Activated CD4-positive, CD25-positive, alpha-beta regulatory T cell (primary cell): ENCODE measurements around the gene YLPM1.
A peak's percentile ranks its signal among the peaks of the same experiment; 100 is the strongest.

Experiments used
- DNase-seq, 4 experiments: peaks; one replicate each; lab custom pipeline; 2025; lab: John Stamatoyannopoulos, UW

The YLPM1 gene

DNA sequence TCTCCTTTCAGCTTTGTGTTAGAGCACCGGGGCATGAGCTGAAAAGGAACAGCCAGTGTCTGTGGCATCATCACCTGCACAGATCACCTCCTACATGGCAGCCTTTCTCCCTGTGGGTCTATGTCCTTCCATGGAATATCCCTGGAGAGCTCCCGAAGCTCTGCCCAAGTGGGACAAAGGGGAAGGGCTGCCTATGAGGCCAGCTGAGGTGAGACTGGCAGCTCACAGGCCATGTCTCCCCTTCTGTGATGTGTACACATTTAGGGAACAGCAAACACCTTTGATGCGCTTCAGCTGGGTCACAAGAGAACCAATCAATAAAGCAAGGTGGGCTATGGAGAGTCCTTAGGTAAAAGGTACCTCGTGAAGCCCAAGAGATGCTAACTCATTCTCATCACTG lies 108.7 kb downstream of the YLPM1 start:
- no peak for DNase-seq

- no peak for DNase-seq
Measured at GRCh38 chr14:74875204-74875603, 112.1 kb downstream of the YLPM1 start.

GRCh38 chr14:74875941-74876913 lies 113.1 kb downstream of the YLPM1 start, which contains the start of gene PROX2:
Gene PROX2 (minus strand): TSS chr14:74876145. CDS start chr14:74863834, 12,311 bp downstream.
- peak in 1 of 4 experiments; percentile 6 for DNase-seq

- DNase-seq: no peak
Measured at GRCh38 chr14:74879427-74880182, 116.5 kb downstream of the YLPM1 start.

DNA sequence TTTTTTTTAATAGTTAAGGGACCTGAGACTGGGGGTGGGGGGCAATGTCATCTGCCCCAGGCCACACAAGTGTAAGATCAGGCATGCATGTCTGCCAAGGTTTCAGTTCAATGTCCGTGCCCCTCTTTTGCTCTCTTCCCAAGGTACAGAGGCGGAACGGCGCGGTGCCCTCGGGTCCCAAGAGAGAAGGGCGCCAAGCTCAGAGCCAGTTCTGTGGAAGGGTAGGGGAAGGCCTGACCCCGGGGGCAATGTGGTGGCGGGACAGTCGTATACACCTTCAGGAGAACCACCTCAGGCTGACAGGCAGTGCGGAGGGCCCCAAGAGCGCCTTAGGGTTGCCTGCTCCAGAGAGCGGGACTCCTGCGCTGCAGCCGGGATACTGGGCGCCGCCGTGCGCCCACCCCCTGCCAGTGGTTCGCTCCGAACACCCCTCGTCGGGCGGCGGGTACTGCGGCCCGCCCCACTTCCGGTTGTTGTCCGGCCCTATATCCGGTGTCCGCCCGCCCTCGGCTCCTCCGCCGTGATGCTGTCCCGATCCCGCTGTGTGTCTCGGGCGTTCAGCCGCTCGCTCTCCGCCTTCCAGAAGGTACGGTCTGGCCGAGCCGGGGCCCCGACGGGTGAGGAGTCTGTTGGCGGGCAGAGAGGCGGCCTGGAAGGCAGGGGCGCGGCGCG lies 118.5 kb downstream of the YLPM1 start, which contains the start of gene DLST:
Gene DLST, plus strand, starts transcription at position 486 of the 672 bp plus-strand sequence. Its CDS starts 38 bp downstream, at position 524.
- DNase-seq: peak; percentile 65 to 76 (median 70)

DNA sequence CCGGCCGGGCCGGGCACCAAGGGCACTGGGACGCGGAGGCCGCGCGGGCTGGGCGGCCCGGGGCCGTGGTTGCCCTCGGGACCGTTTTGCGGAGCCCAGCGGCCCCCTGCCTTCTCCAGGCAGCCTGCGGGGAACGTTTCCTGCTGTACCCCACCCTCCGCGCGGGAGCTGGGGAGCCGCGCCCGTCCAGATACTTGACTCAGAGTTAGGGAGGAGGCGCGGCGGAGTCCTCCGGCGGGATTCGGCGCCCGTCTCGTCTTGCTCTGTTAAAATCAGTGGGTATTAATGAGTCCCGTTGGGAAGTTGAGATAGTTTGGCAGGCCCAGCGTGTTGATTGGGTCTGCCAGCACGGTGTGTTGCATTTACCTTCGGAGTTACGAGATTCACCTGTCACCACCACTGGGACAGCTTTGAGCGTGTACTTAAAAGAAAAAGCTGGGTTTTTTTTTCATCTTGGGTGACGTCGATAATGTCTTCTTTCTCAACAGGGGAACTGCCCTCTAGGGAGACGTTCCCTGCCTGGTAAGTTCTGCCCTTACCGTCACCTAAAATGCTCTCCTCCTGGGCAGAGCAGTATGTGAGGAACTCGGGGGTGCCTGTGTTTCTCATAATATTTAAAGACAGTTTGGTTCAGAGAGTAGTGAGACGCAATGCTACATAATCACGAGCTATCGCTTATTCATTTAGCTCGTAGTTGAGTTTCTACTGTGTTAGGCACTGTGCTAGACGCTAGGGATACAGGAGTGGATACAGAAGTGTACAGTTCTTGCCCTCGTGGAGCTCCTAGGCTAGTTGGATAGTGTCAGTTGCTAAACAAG lies 119.2 kb downstream of the YLPM1 start:
- DNase-seq: peak in 3 of 4 experiments; percentile 27 to 38 (median 29)
